MM.1S (cell line): Measurements from ENCODE around the gene KCNJ6.

Experiments used
- DNase-seq: peaks from one replicate; pipeline ENCODE4 v3.0.0-alpha.2; 2015
- H2AFZ ChIP-seq: fragments of 300-600 bp; sonication (generic); 2 replicates; pipeline ENCODE4 v1.6.0; 2016; ENCODE audit warnings: antibody characterized with exemption, low read length
- H3F3A ChIP-seq: fragments of 300-600 bp; sonication (generic); 2 replicates; pipeline ENCODE4 v1.6.1; 2016; ENCODE audit warnings: mild to moderate bottlenecking, antibody characterized with exemption, low read length, moderate library complexity, mixed read lengths; ENCODE audit not compliant: insufficient read depth
- H3K27ac ChIP-seq: fragments of 300-600 bp; sonication (generic); 2 replicates; pipeline ENCODE4 v1.5.1; 2016; ENCODE audit warnings: mild to moderate bottlenecking, low read length
- H3K27me3 ChIP-seq: fragments of 300-600 bp; sonication (generic); replicated peaks from 2 replicates; pipeline ENCODE4 v1.6.0; 2016; ENCODE audit warnings: low read length; ENCODE audit not compliant: insufficient read depth
- H3K36me3 ChIP-seq: fragments of 300-600 bp; sonication (generic); replicated peaks from 2 replicates; pipeline ENCODE4 v1.6.1; 2016; ENCODE audit warnings: mild to moderate bottlenecking, low read length, mixed read lengths; ENCODE audit not compliant: insufficient read depth
- H3K4me1 ChIP-seq: fragments of 300-600 bp; sonication (generic); 2 replicates; pipeline ENCODE4 v1.6.1; 2016; ENCODE audit warnings: low read length, mixed read lengths
- H3K4me2 ChIP-seq: fragments of 300-600 bp; sonication (generic); 2 replicates; pipeline ENCODE4 v1.6.0; 2016; ENCODE audit warnings: low read depth, low read length
- H3K4me3 ChIP-seq: fragments of 300-600 bp; sonication (generic); 2 replicates; pipeline ENCODE4 v1.5.1; 2016; ENCODE audit warnings: low read length, mixed read lengths
- H3K79me2 ChIP-seq: fragments of 300-600 bp; sonication (generic); 2 replicates; pipeline ENCODE4 v1.6.1; 2016; ENCODE audit warnings: mixed run types, low read length, mixed read lengths
- H3K9ac ChIP-seq: fragments of 300-600 bp; sonication (generic); 2 replicates; pipeline ENCODE4 v1.6.1; 2016; ENCODE audit warnings: low read length, mixed read lengths
- H3K9me2 ChIP-seq: fragments of 300-600 bp; sonication (generic); replicated peaks from 2 replicates; pipeline ENCODE4 v1.6.1; 2016; ENCODE audit warnings: mild to moderate bottlenecking, low read length, mixed read lengths; ENCODE audit not compliant: insufficient read depth
- H3K9me3 ChIP-seq: fragments of 300-600 bp; sonication (generic); replicated peaks from 2 replicates; pipeline ENCODE4 v1.6.1; 2016; ENCODE audit warnings: mild to moderate bottlenecking, low read length, mixed read lengths; ENCODE audit not compliant: insufficient read depth
- H4K20me1 ChIP-seq: fragments of 300-600 bp; sonication (generic); 2 replicates; pipeline ENCODE4 v1.6.1; 2016; ENCODE audit warnings: mild to moderate bottlenecking, low read length, moderate library complexity, mixed read lengths; ENCODE audit not compliant: insufficient read depth
- EZH2 ChIP-seq: fragments of 300-600 bp; sonication (generic); optimal IDR thresholded peaks from 2 replicates; pipeline ENCODE3; 2017; ENCODE audit warnings: low read depth, mild to moderate bottlenecking, antibody characterized with exemption, low read length, mixed read lengths
- EZH2phosphoT487 ChIP-seq: fragments of 300-600 bp; sonication (generic); IDR thresholded peaks from 2 replicates; pipeline ENCODE4 v1.6.1; 2018; ENCODE audit warnings: antibody characterized with exemption, low read length
- TF ChIP-seq, protein P1 (sequence below): fragments of 300-600 bp; sonication (generic); IDR thresholded peaks from 2 replicates; pipeline ENCODE4 v1.5.1; 2016; ENCODE audit warnings: antibody characterized with exemption, low read length, mixed read lengths

KCNJ6 gene

DNA sequence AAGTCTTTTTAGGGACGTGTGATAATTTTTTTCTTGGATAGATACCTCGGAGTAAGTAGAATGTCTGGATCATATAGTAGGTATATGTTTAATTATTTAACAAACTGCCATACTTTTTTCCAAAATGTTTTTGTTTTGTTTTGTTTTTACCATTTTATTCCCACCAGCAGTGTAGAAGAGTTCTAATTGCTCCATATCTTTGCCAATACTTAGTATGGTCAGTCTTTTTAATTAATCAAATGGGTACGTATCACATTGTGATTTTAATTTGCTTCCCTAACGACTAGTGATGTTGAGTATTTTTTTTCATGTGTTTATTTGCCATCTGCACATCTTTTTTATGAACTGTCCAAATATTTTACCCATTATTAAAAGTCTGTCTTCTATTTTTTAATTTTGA is 23.6 kb upstream of the KCNJ6 start:
- Histone ChIP-seq H4K20me1 (no peaks in the 10 kb centered on the region), H3K27ac (no peak overlapping the region), H3K9me3 (no peaks in the 10 kb centered on the region), H3K36me3 (no peaks in the 10 kb centered on the region), H3F3A (no peaks in the 10 kb centered on the region), H3K79me2 (no peaks in the 10 kb centered on the region), H3K27me3 (no peaks in the 10 kb centered on the region), H3K4me2 (no peak overlapping the region), H3K4me1 (no peaks in the 10 kb centered on the region), H3K9ac (no peak overlapping the region), H3K9me2 (no peaks in the 10 kb centered on the region), H3K4me3 (no peak overlapping the region), H2AFZ (no peak overlapping the region)
- TF ChIP-seq, protein P1, sequence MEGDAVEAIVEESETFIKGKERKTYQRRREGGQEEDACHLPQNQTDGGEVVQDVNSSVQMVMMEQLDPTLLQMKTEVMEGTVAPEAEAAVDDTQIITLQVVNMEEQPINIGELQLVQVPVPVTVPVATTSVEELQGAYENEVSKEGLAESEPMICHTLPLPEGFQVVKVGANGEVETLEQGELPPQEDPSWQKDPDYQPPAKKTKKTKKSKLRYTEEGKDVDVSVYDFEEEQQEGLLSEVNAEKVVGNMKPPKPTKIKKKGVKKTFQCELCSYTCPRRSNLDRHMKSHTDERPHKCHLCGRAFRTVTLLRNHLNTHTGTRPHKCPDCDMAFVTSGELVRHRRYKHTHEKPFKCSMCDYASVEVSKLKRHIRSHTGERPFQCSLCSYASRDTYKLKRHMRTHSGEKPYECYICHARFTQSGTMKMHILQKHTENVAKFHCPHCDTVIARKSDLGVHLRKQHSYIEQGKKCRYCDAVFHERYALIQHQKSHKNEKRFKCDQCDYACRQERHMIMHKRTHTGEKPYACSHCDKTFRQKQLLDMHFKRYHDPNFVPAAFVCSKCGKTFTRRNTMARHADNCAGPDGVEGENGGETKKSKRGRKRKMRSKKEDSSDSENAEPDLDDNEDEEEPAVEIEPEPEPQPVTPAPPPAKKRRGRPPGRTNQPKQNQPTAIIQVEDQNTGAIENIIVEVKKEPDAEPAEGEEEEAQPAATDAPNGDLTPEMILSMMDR: no peak
- TF ChIP-seq EZH2phosphoT487: no peak
- no peak for TF ChIP-seq EZH2
- no peak for DNase-seq

- DNase-seq: no peak
- H3K9me3 ChIP-seq: no peaks in the 10 kb centered on the region
- no peak for TF ChIP-seq EZH2phosphoT487
- TF ChIP-seq EZH2: no peak
- TF ChIP-seq, protein P1: no peak
Observed at GRCh38 chr21:37939251-37939650, 23.0 kb upstream of the KCNJ6 start.

GRCh38 chr21:37937668-37938067 is 21.4 kb upstream of the KCNJ6 start:
- no peaks in the 10 kb centered on the region for H3F3A ChIP-seq
- H3K9me3 ChIP-seq: no peaks in the 10 kb centered on the region
- no peaks in the 10 kb centered on the region for H4K20me1 ChIP-seq
- H3K4me1 ChIP-seq: no peaks in the 10 kb centered on the region
- no peaks in the 10 kb centered on the region for H3K36me3 ChIP-seq
- H3K9me2 ChIP-seq: no peaks in the 10 kb centered on the region
- TF ChIP-seq, protein P1: no peak
- no peak for TF ChIP-seq EZH2phosphoT487
- TF ChIP-seq EZH2: no peak
- no peak overlapping the region for H3K4me2 ChIP-seq
- H3K27me3 ChIP-seq: no peaks in the 10 kb centered on the region
- H3K4me3 ChIP-seq: no peak overlapping the region
- no peak overlapping the region for H2AFZ ChIP-seq
- no peaks in the 10 kb centered on the region for H3K79me2 ChIP-seq
- no peak for DNase-seq
- no peak overlapping the region for H3K9ac ChIP-seq
- no peak overlapping the region for H3K27ac ChIP-seq

More at GRCh38 chr21:37939251-37939650, 23.0 kb upstream of the KCNJ6 start:
- no peaks in the 10 kb centered on the region for H3K36me3 ChIP-seq
- no peak overlapping the region for H3K27ac ChIP-seq
- H3K79me2 ChIP-seq: no peaks in the 10 kb centered on the region
- H3K27me3 ChIP-seq: no peaks in the 10 kb centered on the region
- H3K9me2 ChIP-seq: no peaks in the 10 kb centered on the region
- H3K4me1 ChIP-seq: no peaks in the 10 kb centered on the region
- no peaks in the 10 kb centered on the region for H4K20me1 ChIP-seq
- no peak overlapping the region for H3K4me2 ChIP-seq
- no peaks in the 10 kb centered on the region for H3F3A ChIP-seq
- H3K4me3 ChIP-seq: no peak overlapping the region
- no peak overlapping the region for H3K9ac ChIP-seq
- H2AFZ ChIP-seq: no peak overlapping the region
